H1 (cell line): ENCODE results near the gene LYPD1. TPM values are rescaled to one million over a fixed set of nuclear protein-coding genes. Genes with fewer than 3 reads are reported as not detected.

Source experiments
- NRF1 ChIP-seq: IDR thresholded peaks from 2 replicates; pipeline ENCODE4 v1.6.1; 2011; ENCODE audit warnings: mild to moderate bottlenecking, low read depth, low read length, improper control_type of control experiment
- RNF2 ChIP-seq: fragments of 200-900, 300-1000 bp; sonication (generic); IDR thresholded peaks from 2 replicates; pipeline ENCODE4 v1.7.1; 2016; ENCODE audit warnings: borderline replicate concordance, low read depth, mild to moderate bottlenecking, antibody characterized with exemption, low read length; ENCODE audit not compliant: poor library complexity, severe bottlenecking; ENCODE audit errors: missing control alignments
- SIX5 ChIP-seq: IDR thresholded peaks from 2 replicates; pipeline ENCODE4 v1.6.1; 2011; ENCODE audit warnings: mild to moderate bottlenecking, low read depth, low read length
- polyA plus RNA-seq, 7 experiments: library from polyadenylated mRNA; depleted of rRNA in 3 of 7; stranded (reverse) in 5 of 7; unstranded in 2 of 7; fragments of >200 nt in 5 of 7; fragments of 200-250 nt in 2 of 7; gene quantifications; 1 replicate in 5 of 7; 2 replicates in 1 of 7; 4 replicates in 1 of 7; pipeline versions ENCODE4 v1.2.1 to v1.2.3, GENCODE V29; 2011 to 2013; ENCODE audit warnings: missing spikeins in 2 of 7, mixed read lengths in 2 of 7
- total RNA-seq: library from RNA; stranded (reverse); fragmentation: NEBNext Ultra II Directional; extraction: Animal tissue kit (Norgen Biotek cat#: 25700); gene quantifications from 2 replicates; pipeline ENCODE4 v1.2.1, GENCODE V29; 2021

LYPD1 gene
- total and polyA plus RNA-seq, 2 of the 8 experiments (the other 6 are each of a cell fraction or from before 2014, with no cell fraction given): 1.9 to 2.7 TPM

DNA sequence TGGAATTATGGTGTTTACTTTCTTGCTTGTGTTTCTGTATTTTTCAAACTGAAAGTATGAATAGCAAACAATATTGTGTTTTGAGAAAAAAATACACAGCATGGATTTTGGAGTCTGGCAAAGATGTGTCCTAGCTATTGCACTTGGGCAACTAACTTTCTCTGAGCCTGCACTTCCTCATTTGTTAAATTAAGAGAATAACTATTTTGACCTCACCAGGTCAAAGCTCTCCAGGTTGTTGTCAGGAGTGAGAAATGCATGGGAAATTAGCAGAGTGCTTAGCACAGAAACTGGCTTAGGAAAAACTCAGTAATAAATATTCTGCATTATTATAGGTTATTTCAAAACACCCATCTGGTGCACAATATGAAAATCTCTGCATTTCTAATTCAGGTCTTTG, 28.2 kb downstream of the LYPD1 start (continued):
- TF ChIP-seq RNF2 (no peak), NRF1 (no peak), SIX5 (no peak)
